Breast epithelium (tissue), 4 donors: ENCODE data around the gene HHEX. TPM values are rescaled to one million over a fixed set of nuclear protein-coding genes. Genes with fewer than 3 reads are reported as not detected.

ENCODE experiments used
- DNase-seq, 2 donors: peaks; one replicate each; pipeline ENCODE4 v3.0.0-alpha.2; 2019; ENCODE audit warnings: low spot score in 2 of 2
- H3K27ac ChIP-seq, 2 donors: fragments of 200-600 bp; sonication (generic) in 1 of 2; one replicate each; pipeline ENCODE4 v1.5.1; 2016 to 2019; ENCODE audit warnings: mild to moderate bottlenecking in 1 of 2
- H3K27me3 ChIP-seq, 2 donors: fragments of 200-600 bp; sonication (generic) in 1 of 2; one replicate each; pipeline versions ENCODE4 v1.5.1 to v1.6.0; 2017 to 2019; ENCODE audit warnings: control low read depth in 1 of 2, mild to moderate bottlenecking in 1 of 2
- H3K36me3 ChIP-seq: fragments of 200-600 bp; one replicate; pipeline ENCODE4 v1.5.1; 2019
- H3K4me1 ChIP-seq, 2 donors: fragments of 200-600 bp; sonication (generic); one replicate each; pipeline ENCODE4 v1.5.1; 2016 to 2019; ENCODE audit warnings: control low read depth in 1 of 2
- H3K4me3 ChIP-seq, 3 donors: fragments of 200-600 bp; sonication (generic); 1 replicate in 2 of 3; 2 replicates in 1 of 3; pipeline ENCODE4 v1.5.1; 2016 to 2019; ENCODE audit warnings: mild to moderate bottlenecking in 3 of 3, moderate library complexity in 2 of 3
- H3K9me3 ChIP-seq, 2 donors: fragments of 200-600 bp; sonication (generic) in 1 of 2; one replicate each; pipeline ENCODE4 v1.5.1; 2016 to 2019; ENCODE audit warnings: control low read depth in 1 of 2
- POLR2A ChIP-seq: fragments of 450-650 bp; IDR thresholded peaks from one replicate; pipeline ENCODE4 v1.6.1; 2016; ENCODE audit warnings: antibody characterized with exemption, mild to moderate bottlenecking, moderate library complexity
- POLR2AphosphoS5 ChIP-seq, 3 donors: sonication (generic); formaldehyde crosslinking; IDR thresholded peaks; one replicate each; pipeline ENCODE4 v1.6.1; 2017; ENCODE audit warnings: antibody characterized with exemption in 3 of 3
- intact Hi-C: fragments of 100-400 bp; cut with DNase I; formaldehyde crosslinking; loops from one replicate; pipeline ENCODE4 v1.15.1; 2023; ENCODE audit warnings: low total_unique reads
- total RNA-seq, 3 donors: library from RNA; depleted of rRNA; stranded (reverse); fragments of >200 nt; gene quantifications; one replicate each; pipeline ENCODE4 v1.1.0, GENCODE V29; 2016
- TF ChIP-seq, protein P1 (sequence below), 3 donors: fragments of 450-650 bp; IDR thresholded peaks; one replicate each; pipeline ENCODE4 v1.5.1; 2016 to 2017; ENCODE audit warnings: antibody characterized with exemption in 3 of 3, mild to moderate bottlenecking in 3 of 3, moderate library complexity in 3 of 3

HHEX gene
- total RNA-seq, 3 donors from 2014 or later = 4.4 to 10.6 (median 5.6) TPM

GRCh38 chr10:92656266-92656961 is 33.3 kb upstream of the HHEX start:
- H3K27me3 ChIP-seq = no peaks in the 10 kb centered on the region
- H3K4me1 ChIP-seq = no peaks in the 10 kb centered on the region
- intact Hi-C loops = no loop called here
- no peak for DNase-seq
- no peak for TF ChIP-seq POLR2A
- TF ChIP-seq POLR2AphosphoS5 (IDR thresholded peaks at IDR 0.05) = no peak
- TF ChIP-seq, protein P1, sequence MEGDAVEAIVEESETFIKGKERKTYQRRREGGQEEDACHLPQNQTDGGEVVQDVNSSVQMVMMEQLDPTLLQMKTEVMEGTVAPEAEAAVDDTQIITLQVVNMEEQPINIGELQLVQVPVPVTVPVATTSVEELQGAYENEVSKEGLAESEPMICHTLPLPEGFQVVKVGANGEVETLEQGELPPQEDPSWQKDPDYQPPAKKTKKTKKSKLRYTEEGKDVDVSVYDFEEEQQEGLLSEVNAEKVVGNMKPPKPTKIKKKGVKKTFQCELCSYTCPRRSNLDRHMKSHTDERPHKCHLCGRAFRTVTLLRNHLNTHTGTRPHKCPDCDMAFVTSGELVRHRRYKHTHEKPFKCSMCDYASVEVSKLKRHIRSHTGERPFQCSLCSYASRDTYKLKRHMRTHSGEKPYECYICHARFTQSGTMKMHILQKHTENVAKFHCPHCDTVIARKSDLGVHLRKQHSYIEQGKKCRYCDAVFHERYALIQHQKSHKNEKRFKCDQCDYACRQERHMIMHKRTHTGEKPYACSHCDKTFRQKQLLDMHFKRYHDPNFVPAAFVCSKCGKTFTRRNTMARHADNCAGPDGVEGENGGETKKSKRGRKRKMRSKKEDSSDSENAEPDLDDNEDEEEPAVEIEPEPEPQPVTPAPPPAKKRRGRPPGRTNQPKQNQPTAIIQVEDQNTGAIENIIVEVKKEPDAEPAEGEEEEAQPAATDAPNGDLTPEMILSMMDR (IDR thresholded peaks at IDR 0.05) = no peak
- H3K4me3 ChIP-seq = no peak overlapping the region
- no peak overlapping the region for H3K27ac ChIP-seq
- H3K36me3 ChIP-seq = no peaks in the 10 kb centered on the region
- no peaks in the 10 kb centered on the region for H3K9me3 ChIP-seq

DNA sequence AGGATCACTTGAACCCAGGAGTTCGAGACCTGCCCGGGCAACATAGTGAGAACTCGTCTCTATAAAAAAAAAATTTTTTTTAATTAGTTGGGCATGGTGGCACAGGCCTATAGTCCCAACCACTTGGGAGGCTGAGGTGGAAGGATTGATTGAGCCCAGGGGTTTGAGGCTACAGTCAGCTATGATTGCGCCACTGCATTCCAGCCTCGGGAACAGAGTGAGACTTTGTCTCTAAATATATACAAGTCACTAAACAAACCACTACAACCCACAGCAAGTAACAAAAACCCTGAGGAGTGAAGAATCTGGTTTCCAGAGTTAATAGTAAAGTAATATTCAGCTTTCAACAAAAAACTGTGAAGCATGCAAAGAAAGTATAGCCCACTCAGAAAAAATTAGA is 32.7 kb upstream of the HHEX start:
- no peak for DNase-seq
- H3K9me3 ChIP-seq = peaks cover 0 to 4% of the 10 kb centered on the region in 2 donors
- intact Hi-C loops = no loop called here
- no peak for TF ChIP-seq POLR2A
- TF ChIP-seq POLR2AphosphoS5 (IDR thresholded peaks at IDR 0.05) = no peak
- TF ChIP-seq, protein P1 (IDR thresholded peaks at IDR 0.05) = no peak
- H3K4me1 ChIP-seq = no peaks in the 10 kb centered on the region
- H3K27me3 ChIP-seq = no peaks in the 10 kb centered on the region
- no peak overlapping the region for H3K27ac ChIP-seq
- H3K4me3 ChIP-seq = no peak overlapping the region
- H3K36me3 ChIP-seq = no peaks in the 10 kb centered on the region

GRCh38 chr10:92662848-92663247 is 26.9 kb upstream of the HHEX start:
- Histone ChIP-seq H3K27me3 (no peaks in the 10 kb centered on the region), H3K4me1 (no peaks in the 10 kb centered on the region), H3K36me3 (no peaks in the 10 kb centered on the region), H3K27ac (no peak overlapping the region), H3K4me3 (no peak overlapping the region), H3K9me3 (peaks cover 9 to 31% of the 10 kb centered on the region in 2 donors)
- no peak for DNase-seq
- intact Hi-C loops = no loop called here
- TF ChIP-seq POLR2A (no peak), POLR2AphosphoS5 (IDR thresholded peaks at IDR 0.05) (no peak)
- TF ChIP-seq, protein P1 (IDR thresholded peaks at IDR 0.05) = no peak

DNA sequence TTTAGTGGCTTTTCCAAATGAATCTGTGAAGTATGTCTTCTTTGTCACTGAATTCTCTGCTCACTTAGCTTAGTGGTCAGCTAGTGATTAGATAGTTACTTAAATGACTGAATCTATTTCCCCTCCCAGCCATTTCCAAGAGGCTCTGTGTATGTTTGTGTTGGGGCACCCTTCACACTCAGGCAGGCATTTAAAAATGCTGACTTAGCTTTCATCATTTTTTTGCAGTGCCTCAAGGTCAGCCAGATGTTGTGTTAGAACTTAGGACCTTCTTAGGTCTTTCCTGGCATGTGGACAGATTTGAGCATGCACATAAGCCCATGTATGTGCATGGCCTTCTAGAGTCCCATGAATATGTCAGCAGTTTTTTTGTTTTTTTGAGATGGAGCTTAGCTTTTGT is 25.4 kb upstream of the HHEX start:
- intact Hi-C loops = no loop called here
- no peaks in the 10 kb centered on the region for H3K27me3 ChIP-seq
- H3K9me3 ChIP-seq = peaks cover 9 to 31% of the 10 kb centered on the region in 2 donors
- TF ChIP-seq POLR2AphosphoS5 (IDR thresholded peaks at IDR 0.05) = no peak
- H3K4me1 ChIP-seq = no peaks in the 10 kb centered on the region
- no peak overlapping the region for H3K4me3 ChIP-seq
- no peak overlapping the region for H3K27ac ChIP-seq
- DNase-seq = no peak
- H3K36me3 ChIP-seq = no peaks in the 10 kb centered on the region

GRCh38 chr10:92667078-92667477 is 22.7 kb upstream of the HHEX start:
- Histone ChIP-seq H3K4me3 (no peak overlapping the region), H3K27me3 (no peaks in the 10 kb centered on the region), H3K4me1 (no peaks in the 10 kb centered on the region), H3K9me3 (peaks cover 9 to 26% of the 10 kb centered on the region in 2 donors), H3K36me3 (no peaks in the 10 kb centered on the region), H3K27ac (no peak overlapping the region)
- TF ChIP-seq POLR2AphosphoS5 (IDR thresholded peaks at IDR 0.05) (no peak), POLR2A (no peak)
- TF ChIP-seq, protein P1 (IDR thresholded peaks at IDR 0.05) = no peak
- no peak for DNase-seq
- intact Hi-C loops = no loop called here
